Activated B cell treated with CpG ODN at 0.5 μM for 24 hours (primary cell): ENCODE results near the gene SYNE2. TPM values are rescaled to one million over a fixed set of nuclear protein-coding genes. Genes with fewer than 3 reads are reported as not detected.

Experiments used
- ATAC-seq: fragments of 200-7000 bp; cut with Tn5 transposase; one replicate; pipeline ENCODE4 v1.10.0; 2021; ENCODE audit warnings: low read depth, mild to moderate bottlenecking, moderate library complexity
- CTCF ChIA-PET: fragments of 350-600 bp; sonication (Branson Sonifier 250); formaldehyde crosslinking; loops from one replicate; lab custom pipeline; 2021; ENCODE audit warnings: antibody characterized with exemption; lab: Charles Lee
- POLR2A ChIA-PET: fragments of 350-600 bp; sonication (Branson Sonifier 250); formaldehyde crosslinking; loops from one replicate; lab custom pipeline; 2021; ENCODE audit warnings: antibody characterized with exemption; lab: Charles Lee
- DNase-seq: peaks from one replicate; pipeline ENCODE4 v3.0.0; 2022
- H3K27ac Mint-ChIP-seq: one replicate; pipeline ENCODE4 v1.8.0; 2020; ENCODE audit warnings: mixed read lengths
- H3K27me3 Mint-ChIP-seq: one replicate; pipeline ENCODE4 v1.8.0; 2021; ENCODE audit warnings: mixed read lengths
- H3K36me3 Mint-ChIP-seq: one replicate; pipeline ENCODE4 v1.8.0; 2021; ENCODE audit warnings: low read depth, mixed read lengths
- H3K4me1 Mint-ChIP-seq: one replicate; pipeline ENCODE4 v1.8.0; 2021; ENCODE audit warnings: mixed read lengths
- H3K4me3 Mint-ChIP-seq: one replicate; pipeline ENCODE4 v1.8.0; 2020; ENCODE audit warnings: mild to moderate bottlenecking, mixed read lengths
- H3K9me3 Mint-ChIP-seq: one replicate; pipeline ENCODE4 v1.8.0; 2020; ENCODE audit warnings: mixed read lengths
- CTCF ChIP-seq: fragments of 200-600 bp; IDR thresholded peaks from one replicate; pipeline ENCODE4 v1.8.0; 2022; ENCODE audit warnings: antibody characterized with exemption, mild to moderate bottlenecking
- intact Hi-C: fragments of 100-400 bp; cut with micrococcal nuclease; formaldehyde crosslinking; loops from one replicate; pipeline ENCODE4 v1.15.1; 2024
- total RNA-seq: library from RNA; stranded (reverse); gene quantifications from 2 replicates; pipeline ENCODE4 v1.2.3, GENCODE V29; 2022

Gene SYNE2
- total RNA-seq, 1 donor from 2014 or later: 40.1 TPM

GRCh38 chr14:64081174-64081746 lies 228.5 kb downstream of the SYNE2 start:
- Mint-ChIP-seq H3K36me3 (peaks cover 32% of the 10 kb centered on the region), H3K4me1 (no peaks in the 10 kb centered on the region), H3K4me3 (no peak overlapping the region), H3K27ac (no peak overlapping the region), H3K27me3 (no peaks in the 10 kb centered on the region), H3K9me3 (no peaks in the 10 kb centered on the region)
- intact Hi-C loops: no loop called here
- ChIA-PET POLR2A (no interaction called here), CTCF (no interaction called here)
- DNase-seq (no peak), ATAC-seq (no peak)
- TF ChIP-seq CTCF: no peak

- Mint-ChIP-seq H3K4me1 (no peaks in the 10 kb centered on the region), H3K27ac (no peak overlapping the region), H3K36me3 (peaks cover 36% of the 10 kb centered on the region), H3K27me3 (no peaks in the 10 kb centered on the region), H3K9me3 (no peaks in the 10 kb centered on the region), H3K4me3 (no peak overlapping the region)
- DNase-seq (no peak), ATAC-seq (no peak)
- ChIA-PET POLR2A (no interaction called here), CTCF (no interaction called here)
- intact Hi-C loops: no loop called here
- TF ChIP-seq CTCF: no peak
Observed at GRCh38 chr14:64082837-64083236, 230.0 kb downstream of the SYNE2 start.

DNA sequence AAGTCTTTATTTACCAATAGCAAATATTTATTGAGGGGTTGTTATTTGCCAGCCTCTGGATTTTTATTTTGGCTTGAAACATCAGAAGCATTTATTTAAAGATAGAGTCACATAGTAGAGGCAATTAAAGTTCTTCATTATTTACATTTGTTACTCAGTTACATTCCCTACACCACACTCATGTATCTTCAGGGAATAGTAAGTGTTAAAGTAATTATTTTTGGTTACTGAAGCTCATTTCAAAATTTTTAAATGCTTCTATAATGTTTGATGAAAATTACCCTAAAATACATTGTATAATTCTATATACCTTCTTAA lies 235.8 kb downstream of the SYNE2 start:
- intact Hi-C loops: no loop called here
- no peaks in the 10 kb centered on the region for H3K9me3 Mint-ChIP-seq
- no peak overlapping the region for H3K27ac Mint-ChIP-seq
- H3K36me3 Mint-ChIP-seq: peaks cover 14% of the 10 kb centered on the region
- no peak for TF ChIP-seq CTCF
- no peaks in the 10 kb centered on the region for H3K27me3 Mint-ChIP-seq
- no peak overlapping the region for H3K4me3 Mint-ChIP-seq
- H3K4me1 Mint-ChIP-seq: no peaks in the 10 kb centered on the region
- DNase-seq: no peak
- CTCF ChIA-PET: no interaction called here
- no peak for ATAC-seq
- POLR2A ChIA-PET: no interaction called here

GRCh38 chr14:64089920-64090319 lies 237.1 kb downstream of the SYNE2 start:
- Mint-ChIP-seq H3K4me3 (no peak overlapping the region), H3K27ac (no peak overlapping the region), H3K4me1 (no peaks in the 10 kb centered on the region), H3K36me3 (peaks cover 12% of the 10 kb centered on the region), H3K9me3 (no peaks in the 10 kb centered on the region), H3K27me3 (no peaks in the 10 kb centered on the region)
- ChIA-PET CTCF (no interaction called here), POLR2A (no interaction called here)
- DNase-seq: no peak
- intact Hi-C loops: no loop called here
- ATAC-seq: no peak
- TF ChIP-seq CTCF: no peak

DNA sequence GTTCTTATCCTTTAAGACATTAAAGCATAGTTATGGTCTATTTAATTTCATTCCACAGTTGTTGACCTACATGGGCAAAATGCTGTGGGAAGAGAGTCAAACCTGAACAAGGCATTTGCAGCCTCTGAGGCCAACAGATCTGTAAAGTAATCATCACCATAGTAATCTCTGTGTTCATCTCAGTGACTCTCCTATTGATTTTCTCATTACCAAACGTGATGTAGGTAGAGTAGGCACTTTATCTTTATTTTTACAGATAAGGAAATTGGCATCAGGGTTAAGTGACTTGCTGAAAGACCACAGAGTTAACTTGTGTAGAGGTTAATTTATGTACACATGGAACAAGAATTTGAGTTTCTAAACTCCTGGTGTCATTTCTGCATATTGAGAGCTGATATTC lies 238.4 kb downstream of the SYNE2 start:
- no peak for DNase-seq
- CTCF ChIA-PET: no interaction called here
- Mint-ChIP-seq H3K27me3 (no peaks in the 10 kb centered on the region), H3K27ac (no peak overlapping the region), H3K4me1 (no peaks in the 10 kb centered on the region), H3K36me3 (peaks cover 17% of the 10 kb centered on the region), H3K4me3 (no peak overlapping the region), H3K9me3 (no peaks in the 10 kb centered on the region)
- TF ChIP-seq CTCF: no peak
- intact Hi-C loops: no loop called here
- ATAC-seq: no peak
- POLR2A ChIA-PET: no interaction called here
